Measurements from ENCODE around the gene TM9SF1. TPM values are rescaled to one million over a fixed set of nuclear protein-coding genes. Genes with fewer than 3 reads are reported as not detected.

The TM9SF1 gene
- total RNA-seq, 1 donor from 2014 or later, result 48.9 TPM

DNA sequence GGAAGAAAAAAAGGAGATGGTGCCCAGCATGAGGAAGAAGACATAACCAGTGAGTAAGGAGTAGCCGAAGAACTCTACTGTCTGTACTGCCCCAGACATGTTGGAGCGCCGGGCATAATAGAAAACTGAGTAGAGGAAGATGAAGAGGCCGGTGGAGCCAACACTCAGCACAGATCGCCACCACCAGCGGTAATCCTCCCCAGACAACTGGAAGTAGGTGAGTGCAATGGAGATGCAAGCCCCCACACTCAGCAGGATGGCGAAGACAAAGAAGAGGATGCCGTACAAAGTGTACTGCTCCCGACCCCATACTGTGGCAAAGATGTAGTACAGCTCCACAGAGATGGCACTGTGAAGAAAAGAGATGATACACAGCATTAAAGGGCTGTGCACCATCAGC is 5.8 kb downstream of the TM9SF1 start:
- Histone ChIP-seq H3K4me3 (no peak overlapping the region), H3K4me1 (peaks cover 25% of the 10 kb centered on the region), H3K27ac (no peak overlapping the region), H3K27me3 (ENCODE audit: low read depth) (no peaks in the 10 kb centered on the region), H3K9me3 (no peaks in the 10 kb centered on the region), H3K36me3 (peaks cover 57% of the 10 kb centered on the region)
- intact Hi-C loops (cut with DNase I), result no loop called here
- ATAC-seq (no peak), DNase-seq (no peak)
- TF ChIP-seq, protein P1, sequence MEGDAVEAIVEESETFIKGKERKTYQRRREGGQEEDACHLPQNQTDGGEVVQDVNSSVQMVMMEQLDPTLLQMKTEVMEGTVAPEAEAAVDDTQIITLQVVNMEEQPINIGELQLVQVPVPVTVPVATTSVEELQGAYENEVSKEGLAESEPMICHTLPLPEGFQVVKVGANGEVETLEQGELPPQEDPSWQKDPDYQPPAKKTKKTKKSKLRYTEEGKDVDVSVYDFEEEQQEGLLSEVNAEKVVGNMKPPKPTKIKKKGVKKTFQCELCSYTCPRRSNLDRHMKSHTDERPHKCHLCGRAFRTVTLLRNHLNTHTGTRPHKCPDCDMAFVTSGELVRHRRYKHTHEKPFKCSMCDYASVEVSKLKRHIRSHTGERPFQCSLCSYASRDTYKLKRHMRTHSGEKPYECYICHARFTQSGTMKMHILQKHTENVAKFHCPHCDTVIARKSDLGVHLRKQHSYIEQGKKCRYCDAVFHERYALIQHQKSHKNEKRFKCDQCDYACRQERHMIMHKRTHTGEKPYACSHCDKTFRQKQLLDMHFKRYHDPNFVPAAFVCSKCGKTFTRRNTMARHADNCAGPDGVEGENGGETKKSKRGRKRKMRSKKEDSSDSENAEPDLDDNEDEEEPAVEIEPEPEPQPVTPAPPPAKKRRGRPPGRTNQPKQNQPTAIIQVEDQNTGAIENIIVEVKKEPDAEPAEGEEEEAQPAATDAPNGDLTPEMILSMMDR (IDR thresholded peaks at IDR 0.05), result no peak

DNA sequence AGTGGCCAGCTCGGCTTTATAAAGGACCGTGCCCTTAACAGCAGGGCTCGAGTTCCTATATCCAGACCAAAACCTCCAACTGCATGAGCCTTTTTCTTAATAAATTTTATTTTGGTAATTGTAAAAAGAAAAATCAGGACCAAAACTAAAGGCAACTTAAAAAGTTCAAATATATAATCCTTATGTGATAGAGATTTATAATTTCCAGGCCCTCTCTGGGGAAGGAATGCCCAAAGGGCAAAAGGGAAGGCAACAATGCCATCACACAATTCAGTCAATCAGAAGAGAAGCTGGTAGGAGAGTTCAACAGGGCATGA is 6.2 kb downstream of the TM9SF1 start:
- Histone ChIP-seq H3K27me3 (ENCODE audit: low read depth) (no peaks in the 10 kb centered on the region), H3K4me3 (peak overlapping the region; percentile 80), H3K36me3 (peaks cover 62% of the 10 kb centered on the region), H3K27ac (peak overlapping the region; percentile 70), H3K4me1 (peaks cover 21% of the 10 kb centered on the region), H3K9me3 (no peaks in the 10 kb centered on the region)
- DNase-seq, result no peak
- intact Hi-C loops (cut with DNase I), result no loop called here
- TF ChIP-seq, protein P1 (IDR thresholded peaks at IDR 0.05), result no peak
- no peak for ATAC-seq

DNA sequence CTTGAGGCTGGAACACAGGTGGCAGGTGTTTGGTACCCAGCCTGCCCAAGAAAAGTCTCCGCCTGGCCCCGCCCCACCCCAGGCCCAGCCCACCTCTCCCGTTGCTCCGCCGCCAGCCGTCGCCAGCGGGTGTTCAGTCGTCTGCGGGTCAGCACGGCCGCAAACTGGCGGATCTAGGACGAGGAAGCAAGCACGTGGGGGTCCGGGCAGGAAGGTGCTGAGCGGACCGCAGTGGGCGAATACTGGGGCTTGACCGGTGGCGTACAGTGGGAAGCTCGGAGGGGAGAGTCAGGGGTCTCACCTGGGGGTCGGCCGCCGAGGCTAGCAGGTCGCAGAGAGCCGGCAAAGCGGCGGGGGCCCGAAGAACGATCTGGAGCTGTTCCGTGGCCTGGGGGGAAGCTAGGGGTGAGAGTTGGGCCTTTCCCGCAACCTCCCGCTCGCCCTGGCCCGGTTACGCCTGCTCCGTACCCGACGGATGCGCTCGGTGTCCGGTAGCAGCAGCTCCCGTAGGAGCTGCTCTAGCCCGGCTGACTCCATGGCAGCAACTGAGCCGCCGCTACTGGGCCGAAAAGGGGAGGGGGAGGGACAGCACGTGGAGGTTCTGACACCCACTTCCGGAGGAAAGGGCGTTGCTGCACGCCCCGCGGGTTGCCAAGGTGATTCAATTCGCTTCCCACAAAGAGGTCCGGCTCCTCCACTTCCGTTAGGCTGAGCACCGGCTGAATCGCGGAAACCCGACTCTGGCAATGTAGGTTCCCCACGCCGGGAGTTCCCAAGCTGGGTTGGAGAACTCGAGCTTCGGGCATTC is 6.8 kb downstream of the TM9SF1 start, which contains the start of gene IPO4:
Gene IPO4, minus strand, starts transcription at position 566 of the 808 bp plus-strand sequence. Its CDS starts 29 bp downstream, at position 537.
- TF ChIP-seq, protein P1 (IDR thresholded peaks at IDR 0.05), result no peak
- ATAC-seq, result peak; percentile 97
- H3K9me3 ChIP-seq, result no peaks in the 10 kb centered on the region
- H3K4me1 ChIP-seq, result peaks cover 20% of the 10 kb centered on the region
- intact Hi-C loops (cut with DNase I), result no loop called here
- H3K27me3 ChIP-seq (ENCODE audit: low read depth), result no peaks in the 10 kb centered on the region
- H3K27ac ChIP-seq, result peak within 1 kb of the TSS; percentile 70
- H3K36me3 ChIP-seq, result peaks cover 68% of the 10 kb centered on the region
- DNase-seq, result peak; percentile 94
- peak within 1 kb of the TSS; percentile 80 for H3K4me3 ChIP-seq

DNA sequence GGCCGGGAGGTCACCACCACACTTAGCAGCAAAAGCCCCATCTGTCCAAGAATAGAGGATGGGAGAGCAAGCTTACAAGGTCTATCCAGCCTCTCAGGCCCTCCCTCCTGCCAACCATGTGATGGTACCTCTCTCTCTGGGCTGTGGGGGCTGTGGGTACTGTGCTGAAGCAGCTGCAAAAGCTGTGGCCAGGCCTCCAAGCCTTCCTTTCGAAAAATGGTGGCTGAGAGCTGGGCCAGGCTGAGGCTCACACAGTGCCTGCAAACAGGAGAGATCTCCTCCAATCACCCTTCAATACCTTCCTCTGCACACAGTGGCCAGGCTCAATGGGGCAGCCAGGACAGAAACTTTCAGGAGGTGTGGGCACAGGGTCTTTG is 7.7 kb downstream of the TM9SF1 start:
- Histone ChIP-seq H3K9me3 (no peaks in the 10 kb centered on the region), H3K4me3 (peak overlapping the region; percentile 80), H3K4me1 (peaks cover 20% of the 10 kb centered on the region), H3K27ac (peak overlapping the region; percentile 70), H3K36me3 (peaks cover 70% of the 10 kb centered on the region), H3K27me3 (ENCODE audit: low read depth) (no peaks in the 10 kb centered on the region)
- ATAC-seq (no peak), DNase-seq (no peak)
- intact Hi-C loops (cut with DNase I), result no loop called here
- TF ChIP-seq, protein P1 (IDR thresholded peaks at IDR 0.05), result no peak

DNA sequence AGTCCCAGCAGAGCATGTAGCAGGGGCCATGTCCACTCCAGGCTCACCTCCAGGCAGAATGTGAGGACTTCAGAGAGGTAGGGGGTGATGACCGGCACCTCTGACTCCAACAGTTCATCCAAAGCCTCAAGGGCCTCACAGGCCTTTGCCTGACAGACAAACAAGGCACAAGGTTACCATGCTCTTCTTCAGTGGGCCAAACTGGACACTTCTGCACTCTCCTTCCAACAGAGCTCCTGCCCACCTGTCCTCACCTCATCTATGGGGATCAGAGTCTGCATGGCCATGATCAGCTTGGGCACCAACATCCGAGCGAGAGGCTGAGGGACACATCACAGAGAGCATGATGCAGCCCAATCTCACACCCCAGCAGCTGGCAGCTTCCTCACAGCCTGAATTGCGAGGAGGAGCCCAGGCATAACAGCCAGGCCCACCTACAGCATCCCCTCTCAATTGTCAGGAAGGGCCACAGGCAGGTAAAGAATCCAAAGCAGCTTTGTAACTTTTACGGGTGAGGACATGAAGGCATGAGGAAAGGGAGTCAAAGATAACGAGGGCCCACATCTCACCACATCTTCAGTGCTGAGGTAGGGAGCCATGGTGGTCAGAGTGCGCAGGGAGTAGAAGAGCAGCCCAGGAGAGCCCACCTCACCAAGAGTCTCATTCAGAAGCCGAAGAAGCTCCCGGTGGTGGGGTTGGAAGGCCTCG is 8.3 kb downstream of the TM9SF1 start:
- no peak for ATAC-seq

More for the DNA sequence above, 8.3 kb downstream of the TM9SF1 start:
- no peaks in the 10 kb centered on the region for H3K9me3 ChIP-seq
- peaks cover 70% of the 10 kb centered on the region for H3K36me3 ChIP-seq
- TF ChIP-seq, protein P1 (IDR thresholded peaks at IDR 0.05), result no peak
- H3K4me1 ChIP-seq, result peaks cover 20% of the 10 kb centered on the region
- H3K4me3 ChIP-seq, result no peak overlapping the region
- no peak for DNase-seq
- intact Hi-C loops (cut with DNase I), result no loop called here
- no peaks in the 10 kb centered on the region for H3K27me3 ChIP-seq (ENCODE audit: low read depth)
- no peak overlapping the region for H3K27ac ChIP-seq
